ENCODE data around the gene PDE1C.

Gene PDE1C

GRCh38 chr7:31935124-31936054 is 134.8 kb downstream of the PDE1C start:
- DNase-seq: no peak

GRCh38 chr7:31934551-31934950 is 135.7 kb downstream of the PDE1C start:
- DNase-seq: no peak

DNA sequence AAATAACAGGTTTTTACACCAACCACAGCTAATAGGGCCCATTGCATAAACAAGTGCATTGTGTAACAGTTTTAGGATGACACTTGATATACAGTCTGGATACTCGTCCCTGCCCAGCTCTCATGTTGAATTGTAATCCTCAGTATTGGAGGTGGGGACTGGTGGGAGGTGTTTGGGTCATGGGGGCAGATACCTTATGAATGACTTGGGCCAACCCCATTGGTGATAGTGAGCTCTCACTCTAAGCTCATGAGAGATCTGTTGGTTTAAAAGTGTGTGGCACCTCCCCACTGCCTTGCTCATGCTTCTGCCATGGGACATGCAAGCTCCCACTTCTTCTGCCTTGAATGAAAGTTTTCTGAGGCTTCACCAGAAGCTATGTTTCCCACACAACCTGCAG is 136.7 kb downstream of the PDE1C start:
- DNase-seq: no peak

GRCh38 chr7:31926991-31927584 is 143.1 kb downstream of the PDE1C start:
- DNase-seq: no peak

DNA sequence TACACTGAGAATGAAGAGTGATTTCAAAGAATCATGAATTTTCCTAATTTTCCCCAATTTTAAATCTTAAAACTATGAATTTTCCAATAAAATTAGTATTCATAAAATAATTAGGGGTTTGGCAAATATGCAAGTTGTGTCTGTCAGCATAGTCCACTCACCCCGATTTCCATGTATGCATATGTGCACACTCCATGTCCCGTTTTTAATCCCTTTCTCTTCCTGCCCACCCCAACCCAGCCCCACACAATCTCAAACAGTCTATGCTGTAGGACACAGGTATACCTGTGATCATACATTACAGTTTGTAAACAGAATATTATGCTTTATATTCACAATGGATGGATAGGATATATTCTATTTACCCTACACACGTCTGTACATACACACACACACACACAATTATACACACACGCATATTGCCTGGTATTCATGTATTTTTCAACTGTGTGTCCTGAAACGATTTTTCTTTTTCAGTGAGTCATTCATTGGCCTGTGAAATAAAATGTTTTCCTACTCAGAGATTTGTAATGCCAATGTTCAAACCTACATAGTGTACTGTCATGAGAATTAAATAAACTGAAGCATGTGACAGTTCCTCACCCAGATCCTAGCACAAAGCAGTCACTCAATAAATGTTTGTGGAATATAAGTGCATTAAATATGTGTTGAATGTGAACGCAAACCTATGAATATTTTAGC is 144.3 kb downstream of the PDE1C start:
- no peak for DNase-seq

DNA sequence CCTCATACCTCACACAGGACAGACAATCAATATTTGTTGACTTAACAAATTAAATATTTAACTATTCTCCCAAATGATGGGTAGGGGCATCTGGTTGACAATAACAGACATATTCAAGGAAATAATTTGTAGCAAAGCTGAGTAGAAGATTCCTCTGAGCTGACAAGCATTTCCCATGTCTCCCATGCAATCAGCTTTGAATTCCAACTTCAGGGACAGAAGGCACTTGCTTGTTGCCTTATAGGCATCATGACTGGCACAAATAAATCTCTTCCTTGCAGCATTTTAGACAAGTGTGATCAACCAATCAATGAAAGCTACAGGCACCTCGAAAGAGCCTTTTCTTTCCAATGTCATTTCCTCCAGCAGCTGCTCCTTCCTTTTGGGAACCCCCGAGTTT is 146.0 kb downstream of the PDE1C start:
- no peak for DNase-seq

GRCh38 chr7:31922848-31923247 is 147.4 kb downstream of the PDE1C start:
- DNase-seq: no peak

DNA sequence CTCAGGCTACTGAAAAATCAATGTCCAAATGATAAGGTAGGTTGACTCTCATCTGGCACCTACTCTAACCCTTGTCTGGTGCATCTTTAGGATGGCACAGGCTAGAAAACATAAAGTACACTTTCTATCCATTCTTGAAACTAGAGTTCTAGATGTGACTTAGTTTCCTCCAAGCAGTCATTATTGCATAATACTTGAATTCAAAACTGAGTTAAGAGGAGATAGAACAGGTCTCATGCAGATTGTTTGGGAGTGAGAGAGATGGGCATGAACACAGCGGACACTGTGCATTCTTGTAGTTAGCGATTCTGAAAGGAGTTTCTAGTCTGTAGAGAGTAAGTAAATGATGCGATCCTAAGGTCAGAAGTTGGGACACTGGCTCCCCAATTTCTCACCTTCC is 149.2 kb downstream of the PDE1C start:
- DNase-seq: no peak

GRCh38 chr7:31919678-31920369 is 150.4 kb downstream of the PDE1C start:
- no peak for DNase-seq

DNA sequence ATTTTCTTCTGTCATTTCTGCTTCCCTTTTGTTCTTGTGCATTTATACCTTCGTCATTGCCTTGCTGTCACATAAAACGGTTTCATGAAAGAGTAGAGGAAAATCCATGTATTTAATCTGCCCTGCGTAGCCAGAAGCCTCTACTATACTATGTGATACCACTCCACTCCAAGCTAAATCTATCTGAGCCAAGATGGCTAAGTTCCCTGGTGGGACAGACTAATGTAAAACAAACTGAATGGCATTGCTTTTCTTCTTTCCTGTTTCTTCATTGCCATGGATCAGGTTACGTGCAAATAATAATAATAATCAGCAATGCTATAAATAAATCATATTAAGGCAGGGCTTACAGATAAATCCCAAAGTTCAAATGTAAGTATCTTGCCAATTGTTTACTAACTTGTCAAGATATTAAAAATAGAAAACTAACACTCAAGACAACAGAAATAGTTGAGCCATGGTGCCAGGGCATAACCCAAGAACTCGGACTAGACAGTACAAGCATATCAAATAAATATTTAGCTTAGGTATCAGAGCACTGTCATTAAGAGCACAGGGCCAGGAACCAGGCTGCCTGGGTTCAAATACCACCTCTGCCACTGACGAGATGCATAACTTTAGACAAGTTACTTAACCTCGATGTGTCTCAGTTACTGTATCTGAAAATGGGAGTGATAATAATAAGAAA is 151.4 kb downstream of the PDE1C start:
- no peak for DNase-seq

DNA sequence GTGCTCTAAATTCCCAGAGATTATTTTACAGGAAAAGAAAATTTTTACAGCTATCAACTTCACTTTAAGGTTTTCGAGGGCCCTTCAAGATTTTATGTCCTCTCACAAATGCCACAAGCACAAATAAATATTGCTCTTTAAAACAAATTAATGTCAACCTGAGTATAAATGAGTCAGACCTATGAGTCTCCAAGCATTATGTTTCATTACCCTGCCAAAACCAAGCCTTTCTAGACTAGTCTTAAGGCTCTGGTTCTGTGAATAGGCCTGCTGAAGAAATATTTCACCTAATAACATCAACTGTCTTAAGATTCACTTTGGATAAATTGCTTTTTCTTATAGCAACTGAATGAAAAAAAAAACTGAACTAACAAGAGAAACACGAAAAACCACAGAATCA is 153.0 kb downstream of the PDE1C start:
- no peak for DNase-seq

GRCh38 chr7:31910191-31910590 is 160.0 kb downstream of the PDE1C start:
- no peak for DNase-seq

- DNase-seq: no peak
Measured at GRCh38 chr7:31906479-31907171, 163.6 kb downstream of the PDE1C start.

DNA sequence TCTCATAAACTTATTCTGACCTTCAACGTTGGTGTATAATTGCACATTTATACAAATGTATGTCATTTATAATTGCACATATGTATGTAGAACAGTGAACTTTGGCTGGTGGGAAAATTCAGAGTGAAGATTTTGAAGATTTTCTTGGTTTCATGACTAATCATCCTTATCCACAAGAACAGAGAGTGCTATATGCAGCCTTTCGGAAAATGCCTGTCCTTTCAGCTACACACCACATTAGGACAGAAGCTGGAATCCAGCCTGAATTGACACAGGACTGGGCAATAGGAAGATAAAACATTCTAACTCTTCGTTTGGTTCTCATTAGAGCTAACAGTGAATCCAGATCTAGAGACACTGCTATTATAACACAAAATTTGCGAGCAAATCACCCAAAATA is 166.2 kb downstream of the PDE1C start:
- no peak for DNase-seq

DNA sequence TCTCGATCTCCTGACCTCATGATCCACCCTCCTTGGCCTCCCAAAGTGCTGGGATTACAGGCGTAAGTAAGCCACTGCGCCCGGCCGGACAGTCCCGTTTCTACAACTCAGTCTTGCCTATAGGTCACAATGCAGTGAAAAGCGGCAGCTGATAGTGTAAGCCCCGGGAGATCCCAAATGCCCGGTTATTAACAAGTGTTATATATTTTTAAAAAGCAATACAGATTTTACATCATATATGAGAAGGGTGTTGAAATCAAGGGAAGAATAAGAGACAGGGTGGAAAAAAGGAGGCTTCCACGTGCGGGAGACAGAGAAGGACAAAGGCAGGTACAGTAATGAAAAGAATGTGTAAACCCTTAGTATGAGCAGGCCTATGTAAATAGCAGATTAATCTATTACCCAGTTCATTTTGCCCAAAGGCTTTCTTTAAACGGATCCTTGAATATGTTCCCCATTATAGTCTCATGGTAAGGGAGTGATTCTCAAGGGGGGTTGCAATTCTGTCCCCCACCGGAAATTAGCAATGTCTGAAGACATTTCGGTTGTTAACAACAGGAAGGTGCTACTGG is 170.8 kb downstream of the PDE1C start:
- DNase-seq: no peak

- DNase-seq: no peak
Measured at GRCh38 chr7:31896925-31897324, 173.3 kb downstream of the PDE1C start.

DNA sequence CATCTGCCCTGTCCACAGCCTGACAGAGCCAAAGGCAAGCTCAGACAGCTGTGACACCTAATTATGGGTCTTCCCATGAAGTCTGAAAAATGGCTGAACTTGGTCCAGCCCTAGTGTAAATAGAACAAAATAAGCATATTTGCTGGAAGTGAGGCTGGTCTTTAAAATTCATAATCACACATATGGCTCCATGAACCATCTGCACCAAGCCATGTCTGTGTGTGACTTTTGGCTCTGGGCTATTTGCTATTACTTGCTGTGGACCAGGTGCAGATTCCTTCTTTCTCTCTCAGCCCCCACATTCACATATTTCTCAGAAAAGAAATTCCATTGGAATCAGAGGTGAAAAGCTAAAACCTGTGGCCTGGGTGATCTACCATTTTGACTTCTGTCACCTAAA is 175.9 kb downstream of the PDE1C start:
- DNase-seq: no peak

DNA sequence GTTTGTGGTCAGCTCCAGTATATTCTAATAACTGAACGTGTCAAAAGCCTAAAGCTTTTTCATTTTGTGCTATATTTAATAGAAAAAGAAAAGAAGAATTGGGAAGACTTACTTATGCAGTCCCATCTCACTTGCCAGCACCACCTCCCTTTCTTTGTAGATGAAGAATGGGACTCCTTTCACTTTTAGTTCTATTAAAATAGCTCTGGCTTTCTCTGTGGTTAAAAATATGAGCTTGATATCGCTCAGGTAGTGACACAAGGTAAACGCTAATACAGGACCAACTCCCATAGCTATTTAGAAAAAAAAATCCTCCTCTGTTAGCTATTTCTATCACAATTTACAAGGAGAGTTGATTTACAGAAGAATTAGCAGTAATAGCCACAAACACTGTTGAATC is 176.8 kb downstream of the PDE1C start:
- DNase-seq: no peak

DNA sequence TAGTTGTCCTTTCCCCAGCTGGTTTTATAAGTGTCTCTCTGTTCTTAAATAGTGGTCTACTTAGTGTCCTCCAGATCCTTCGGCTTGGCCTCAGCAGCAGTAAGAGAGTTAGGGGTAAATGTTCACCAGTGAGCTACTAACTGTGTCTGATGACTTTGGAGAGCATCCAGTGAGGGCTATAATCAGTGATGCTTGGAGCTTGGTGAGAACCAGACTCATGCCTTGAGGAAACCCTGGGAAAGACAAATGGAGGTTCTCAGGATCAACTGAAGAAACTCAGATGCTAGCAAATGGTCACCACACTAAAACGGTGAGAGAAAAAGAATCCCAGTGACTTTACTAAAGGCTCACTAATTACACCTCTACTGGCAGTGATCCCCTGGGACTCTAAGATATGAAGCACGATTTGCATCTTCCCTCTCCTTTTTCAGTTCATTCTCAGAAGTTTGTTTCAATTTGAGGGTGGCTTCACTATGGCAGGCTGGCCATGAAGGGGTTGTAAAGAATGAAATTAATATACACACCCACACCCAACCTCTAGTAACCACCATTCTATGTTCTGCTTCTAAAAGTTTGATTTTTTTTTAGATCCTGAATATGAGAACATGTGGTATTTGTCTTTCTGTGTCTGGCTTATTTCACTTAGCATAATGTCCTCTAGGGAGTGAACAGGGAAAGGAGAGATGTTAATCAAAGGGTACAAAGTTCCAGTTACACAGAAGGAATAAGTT is 177.9 kb downstream of the PDE1C start:
- DNase-seq: no peak

DNA sequence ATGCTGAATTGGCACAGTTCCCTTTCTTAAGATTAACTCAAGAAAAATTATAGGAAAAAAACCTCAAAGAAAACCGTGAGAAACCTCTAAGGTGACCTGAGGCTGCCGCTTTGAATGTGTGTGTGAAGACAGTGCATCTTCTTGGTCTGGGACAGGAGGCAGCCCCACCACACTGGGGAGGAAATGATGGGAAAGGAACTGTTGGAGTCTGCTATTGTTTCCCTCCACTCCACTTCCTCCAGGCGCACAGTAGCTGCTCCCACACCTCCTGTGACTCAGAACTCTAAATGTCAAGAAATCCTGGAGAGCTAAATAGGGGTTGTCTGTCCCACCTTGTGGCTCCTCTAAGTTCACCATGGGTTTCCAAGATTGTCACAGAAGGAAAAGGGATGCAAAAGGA is 179.4 kb downstream of the PDE1C start:
- no peak for DNase-seq

DNA sequence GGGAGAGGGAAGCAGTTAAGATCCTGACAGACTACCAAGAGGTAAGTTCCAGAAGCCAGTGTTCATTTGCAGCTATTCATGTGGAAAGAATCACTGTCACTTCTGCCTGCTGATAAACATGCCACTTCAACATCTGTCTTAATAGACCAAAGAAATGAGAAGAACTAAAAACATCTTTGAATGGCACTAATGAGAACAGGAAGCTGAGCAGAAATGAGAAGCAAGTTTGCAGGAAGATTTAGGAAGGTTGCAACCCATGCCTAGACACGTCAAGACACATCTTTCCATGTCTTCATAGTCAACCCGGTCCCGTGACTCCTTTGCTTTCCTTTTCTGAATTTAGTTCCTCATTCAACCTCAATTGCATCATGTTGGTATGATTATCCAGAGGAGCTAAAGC is 180.0 kb downstream of the PDE1C start:
- no peak for DNase-seq
